ENCODE data around the gene MTRF1. TPM values are rescaled to one million over a fixed set of nuclear protein-coding genes. Genes with fewer than 3 reads are reported as not detected.

MTRF1 gene
- total RNA-seq, 1 experiment from 2014 or later = 11.4 TPM

DNA sequence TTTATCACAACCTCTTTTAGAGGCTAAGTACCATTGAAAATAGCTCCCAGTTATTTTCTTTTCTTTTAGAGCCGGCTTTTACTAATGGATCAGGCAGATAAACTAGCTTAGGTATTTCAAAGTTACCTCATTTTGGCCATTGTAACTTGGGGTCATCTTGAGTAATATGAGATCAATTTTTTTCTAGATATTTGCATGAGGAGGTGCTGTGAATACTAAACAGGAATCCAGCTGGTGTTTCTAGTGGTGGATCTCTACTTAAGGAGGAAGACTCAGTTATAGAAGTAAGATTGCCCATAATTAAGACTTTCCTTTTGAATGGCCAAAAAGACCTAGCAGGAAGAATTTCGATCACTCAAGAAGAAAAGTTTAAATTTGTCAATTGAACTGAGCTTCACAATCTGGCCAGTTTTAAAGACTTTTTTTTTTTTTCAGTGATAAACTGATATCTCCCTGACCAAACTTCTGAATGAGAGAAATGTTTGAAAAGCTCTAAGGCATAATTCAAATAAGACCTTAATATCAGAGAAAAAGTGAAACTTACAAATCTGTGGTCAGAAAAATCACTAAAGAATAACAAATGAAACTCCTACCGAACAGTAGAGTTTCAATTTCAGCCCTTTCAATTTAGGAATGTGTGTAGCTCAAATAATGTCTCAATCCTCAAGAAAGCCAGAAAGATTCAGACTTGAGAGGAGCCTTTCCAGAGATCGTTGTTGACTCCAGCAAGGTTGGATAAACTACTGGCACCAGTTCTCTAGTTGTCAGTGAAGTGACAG lies 36.1 kb upstream of the MTRF1 start:
- ATAC-seq = no peak
- no TSS peak for BruUV-seq (replicated peaks)
- intact Hi-C loops (cut with micrococcal nuclease) = no loop called here
- POLR2A ChIA-PET = interaction anchor here (1.7 kb wide), 1 partner anchor 239 kb away, joined by 3 read pairs; no protein-coding TSS in a partner anchor
- Histone ChIP-seq H2AFZ (ENCODE audit: low read depth, low read length, poor library complexity, severe bottlenecking) (no peak overlapping the region), H4K20me1 (ENCODE audit: insufficient read depth) (no peaks in the 10 kb centered on the region), H3K4me2 (ENCODE audit: low read length) (no peak overlapping the region), H3K27ac (ENCODE audit: low read depth, low read length) (no peak overlapping the region), H3K4me1 (ENCODE audit: control insufficient read depth in 1 of 2, insufficient read depth in 2 of 2, low read length in 2 of 2) (no peaks in the 10 kb centered on the region), H3K4me3 (replicated peaks in 1 of 2; ENCODE audit: low read depth in 1 of 2, low read length in 2 of 2) (no peak overlapping the region), H3K27me3 (ENCODE audit: insufficient read depth, low read length) (no peaks in the 10 kb centered on the region), H3K79me2 (ENCODE audit: insufficient read depth, low read length) (no peaks in the 10 kb centered on the region), H3K9ac (ENCODE audit: low read length) (no peak overlapping the region), H3K36me3 (ENCODE audit: control insufficient read depth in 1 of 2, insufficient read depth in 2 of 2, low read length in 2 of 2) (no peaks in the 10 kb centered on the region), H3K9me2 (ENCODE audit: insufficient read depth) (no peaks in the 10 kb centered on the region), H3K9me3 (ENCODE audit: control insufficient read depth in 1 of 2, insufficient read depth in 1 of 2, low read depth in 1 of 2, low read length in 2 of 2) (no peaks in the 10 kb centered on the region)
- TF ChIP-seq EGR1 (IDR thresholded peaks at IDR 0.05; ENCODE audit: low read depth) (no peak), RAD21 (IDR thresholded peaks at IDR 0.05; ENCODE audit: low read depth) (no peak), EZH2 (IDR thresholded peaks at IDR 0.05) (no peak), ZFX (IDR thresholded peaks at IDR 0.05) (no peak), JUND (IDR thresholded peaks at IDR 0.05) (no peak), POLR2A (IDR thresholded peaks at IDR 0.05; ENCODE audit: borderline replicate concordance, extremely low read depth, insufficient read depth, insufficient read length) (no peak), SP1 (IDR thresholded peaks at IDR 0.05; ENCODE audit: low read depth) (no peak), CEBPB (IDR thresholded peaks at IDR 0.05; ENCODE audit: low read depth) (no peak), ELF1 (IDR thresholded peaks at IDR 0.05; ENCODE audit: borderline replicate concordance, low read depth) (no peak), POLR2AphosphoS5 (IDR thresholded peaks at IDR 0.05; ENCODE audit: low read depth, low read length) (no peak), SIN3A (IDR thresholded peaks at IDR 0.05; ENCODE audit: low read depth) (no peak)
- TF ChIP-seq, protein P1, sequence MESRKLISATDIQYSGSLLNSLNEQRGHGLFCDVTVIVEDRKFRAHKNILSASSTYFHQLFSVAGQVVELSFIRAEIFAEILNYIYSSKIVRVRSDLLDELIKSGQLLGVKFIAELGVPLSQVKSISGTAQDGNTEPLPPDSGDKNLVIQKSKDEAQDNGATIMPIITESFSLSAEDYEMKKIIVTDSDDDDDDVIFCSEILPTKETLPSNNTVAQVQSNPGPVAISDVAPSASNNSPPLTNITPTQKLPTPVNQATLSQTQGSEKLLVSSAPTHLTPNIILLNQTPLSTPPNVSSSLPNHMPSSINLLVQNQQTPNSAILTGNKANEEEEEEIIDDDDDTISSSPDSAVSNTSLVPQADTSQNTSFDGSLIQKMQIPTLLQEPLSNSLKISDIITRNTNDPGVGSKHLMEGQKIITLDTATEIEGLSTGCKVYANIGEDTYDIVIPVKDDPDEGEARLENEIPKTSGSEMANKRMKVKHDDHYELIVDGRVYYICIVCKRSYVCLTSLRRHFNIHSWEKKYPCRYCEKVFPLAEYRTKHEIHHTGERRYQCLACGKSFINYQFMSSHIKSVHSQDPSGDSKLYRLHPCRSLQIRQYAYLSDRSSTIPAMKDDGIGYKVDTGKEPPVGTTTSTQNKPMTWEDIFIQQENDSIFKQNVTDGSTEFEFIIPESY (IDR thresholded peaks at IDR 0.05; ENCODE audit: extremely low read depth, insufficient replicate concordance, low read length) = no peak
- TF ChIP-seq, protein P2, sequence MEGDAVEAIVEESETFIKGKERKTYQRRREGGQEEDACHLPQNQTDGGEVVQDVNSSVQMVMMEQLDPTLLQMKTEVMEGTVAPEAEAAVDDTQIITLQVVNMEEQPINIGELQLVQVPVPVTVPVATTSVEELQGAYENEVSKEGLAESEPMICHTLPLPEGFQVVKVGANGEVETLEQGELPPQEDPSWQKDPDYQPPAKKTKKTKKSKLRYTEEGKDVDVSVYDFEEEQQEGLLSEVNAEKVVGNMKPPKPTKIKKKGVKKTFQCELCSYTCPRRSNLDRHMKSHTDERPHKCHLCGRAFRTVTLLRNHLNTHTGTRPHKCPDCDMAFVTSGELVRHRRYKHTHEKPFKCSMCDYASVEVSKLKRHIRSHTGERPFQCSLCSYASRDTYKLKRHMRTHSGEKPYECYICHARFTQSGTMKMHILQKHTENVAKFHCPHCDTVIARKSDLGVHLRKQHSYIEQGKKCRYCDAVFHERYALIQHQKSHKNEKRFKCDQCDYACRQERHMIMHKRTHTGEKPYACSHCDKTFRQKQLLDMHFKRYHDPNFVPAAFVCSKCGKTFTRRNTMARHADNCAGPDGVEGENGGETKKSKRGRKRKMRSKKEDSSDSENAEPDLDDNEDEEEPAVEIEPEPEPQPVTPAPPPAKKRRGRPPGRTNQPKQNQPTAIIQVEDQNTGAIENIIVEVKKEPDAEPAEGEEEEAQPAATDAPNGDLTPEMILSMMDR (IDR thresholded peaks at IDR 0.05 in 2 of 3, conservative IDR thresholded peaks at IDR 0.05 in 1 of 3; ENCODE audit: borderline replicate concordance in 1 of 3, insufficient read depth in 1 of 3, low read depth in 2 of 3, low read length in 2 of 3) = no peak
- RAD21 ChIA-PET (ENCODE audit: low non-redundant PET in 1 of 2, low total read pairs in 2 of 2, uncharacterized antibody in 2 of 2, unreplicated experiment in 2 of 2) = no interaction called here
- CTCF ChIA-PET = no interaction called here
- DNase-seq (ENCODE audit: low read depth, low spot score) = no peak
